ENCODE data around the gene PLAAT3.
"Not testable (repeated sequence)": the region's sequence is repeated elsewhere in the genome, so short reads cannot be mapped to it uniquely, and the experiment has no call there.

Gene PLAAT3

GRCh38 chr11:63543711-63544110, 70.5 kb downstream of the PLAAT3 start:
- H3K27ac Mint-ChIP-seq = no peak overlapping the region
- H3K9me3 Mint-ChIP-seq = no peaks in the 10 kb centered on the region
- DNase-seq (no peak), ATAC-seq (no peak)
- H3K27me3 Mint-ChIP-seq = no peaks in the 10 kb centered on the region
- peaks cover 26% of the 10 kb centered on the region for H3K4me1 Mint-ChIP-seq
- no peak overlapping the region for H3K4me3 Mint-ChIP-seq

DNA sequence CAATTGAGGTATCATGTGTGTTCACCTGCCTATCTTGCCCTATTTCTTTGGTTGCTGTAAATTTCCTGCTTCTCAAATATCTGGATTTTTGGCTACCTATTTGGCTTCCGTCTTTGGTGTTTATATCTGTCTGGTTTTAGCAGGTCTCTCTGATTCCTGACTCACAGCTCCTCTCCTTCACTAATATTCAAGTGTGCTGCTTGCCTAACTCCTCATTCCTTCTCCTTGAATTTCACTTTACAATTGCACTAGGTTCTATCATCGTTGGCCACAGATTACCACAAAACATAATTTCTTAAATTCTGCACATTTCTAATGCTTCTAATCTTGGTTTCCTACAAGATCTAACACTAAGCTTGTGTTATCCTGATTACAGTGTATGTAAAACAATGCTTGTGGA, 71.7 kb downstream of the PLAAT3 start:
- not testable (repeated sequence) for DNase-seq, ATAC-seq, H3K27ac Mint-ChIP-seq, H3K9me3 Mint-ChIP-seq, H3K27me3 Mint-ChIP-seq, H3K4me3 Mint-ChIP-seq
- peaks cover 38% of the 10 kb centered on the region for H3K4me1 Mint-ChIP-seq

- Mint-ChIP-seq H3K9me3 (no peaks in the 10 kb centered on the region), H3K27ac (peak overlapping the region; percentile 91 to 94), H3K4me1 (peaks cover 79% of the 10 kb centered on the region), H3K4me3 (peak overlapping the region; percentile 76 to 92), H3K27me3 (no peaks in the 10 kb centered on the region)
- ATAC-seq (peak; percentile 16), DNase-seq (no peak)
Measured at GRCh38 chr11:63537293-63538101, 76.7 kb downstream of the PLAAT3 start.

- peak; percentile 40 for ATAC-seq
- peak in 1 of 2 donors; percentile 29 for DNase-seq
Measured at GRCh38 chr11:63536669-63537292, 77.5 kb downstream of the PLAAT3 start, which contains the start of gene PLAAT4. Gene PLAAT4, plus strand, starts transcription at chr11:63536808. Its CDS starts 61 bp downstream, at chr11:63536869.

GRCh38 chr11:63535734-63536133, 78.5 kb downstream of the PLAAT3 start:
- Mint-ChIP-seq H3K27ac (peak overlapping the region; percentile 91 to 94), H3K9me3 (no peaks in the 10 kb centered on the region), H3K27me3 (no peaks in the 10 kb centered on the region), H3K4me1 (peaks cover 88% of the 10 kb centered on the region), H3K4me3 (peak overlapping the region; percentile 76 to 92)
- DNase-seq = peak; percentile 43 to 65
- peak; percentile 69 for ATAC-seq

More at GRCh38 chr11:63536669-63537292, 77.5 kb downstream of the PLAAT3 start, which contains the start of gene PLAAT4:
- Mint-ChIP-seq H3K4me1 (peaks cover 84% of the 10 kb centered on the region), H3K27ac (peak within 1 kb of the TSS; percentile 91 to 94), H3K9me3 (no peaks in the 10 kb centered on the region), H3K4me3 (peak within 1 kb of the TSS; percentile 76 to 92), H3K27me3 (no peaks in the 10 kb centered on the region)

- ATAC-seq = peak; percentile 74
Measured at GRCh38 chr11:63534895-63535461, 79.3 kb downstream of the PLAAT3 start.

GRCh38 chr11:63534076-63534475, 80.2 kb downstream of the PLAAT3 start:
- H3K4me3 Mint-ChIP-seq = no peak overlapping the region
- ATAC-seq (no peak), DNase-seq (no peak)
- no peaks in the 10 kb centered on the region for H3K9me3 Mint-ChIP-seq
- no peaks in the 10 kb centered on the region for H3K27me3 Mint-ChIP-seq
- no peak overlapping the region for H3K27ac Mint-ChIP-seq
- H3K4me1 Mint-ChIP-seq = peaks cover 93% of the 10 kb centered on the region

More at GRCh38 chr11:63534895-63535461, 79.3 kb downstream of the PLAAT3 start:
- no peaks in the 10 kb centered on the region for H3K9me3 Mint-ChIP-seq
- peaks cover 87% of the 10 kb centered on the region for H3K4me1 Mint-ChIP-seq
- peak; percentile 25 to 52 for DNase-seq
- peak overlapping the region; percentile 76 to 92 for H3K4me3 Mint-ChIP-seq
- no peaks in the 10 kb centered on the region for H3K27me3 Mint-ChIP-seq
- H3K27ac Mint-ChIP-seq = peak overlapping the region; percentile 43 to 94

GRCh38 chr11:63532799-63533475, 81.3 kb downstream of the PLAAT3 start:
- H3K27ac Mint-ChIP-seq = no peak overlapping the region
- peaks cover 86% of the 10 kb centered on the region for H3K4me1 Mint-ChIP-seq
- no peak for DNase-seq

DNA sequence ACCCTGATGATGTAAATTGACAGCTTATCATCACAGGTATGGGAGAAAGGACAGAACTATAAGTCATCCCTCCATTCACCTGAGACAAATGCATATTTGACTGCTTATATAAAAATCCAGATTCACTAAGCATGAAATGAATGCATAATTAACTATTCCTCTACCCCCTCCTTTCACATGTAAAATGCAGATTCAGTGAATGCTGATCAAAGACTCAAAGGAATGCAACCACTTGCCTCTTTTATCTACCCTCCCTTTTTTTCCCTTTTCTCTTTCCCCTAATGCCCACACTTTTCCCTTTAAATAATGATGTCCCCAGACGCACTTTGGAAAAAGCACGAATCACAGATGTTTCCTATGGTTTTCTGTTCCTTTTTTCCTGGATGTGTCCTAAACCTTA, 82.1 kb downstream of the PLAAT3 start:
- DNase-seq = no peak
- Mint-ChIP-seq H3K4me1 (peaks cover 78% of the 10 kb centered on the region), H3K27me3 (no peaks in the 10 kb centered on the region), H3K27ac (peak overlapping the region in 1 of 2 donors; percentile 34), H3K9me3 (no peaks in the 10 kb centered on the region), H3K4me3 (peak overlapping the region; percentile 59 to 64)
- ATAC-seq = no peak

More at GRCh38 chr11:63532799-63533475, 81.3 kb downstream of the PLAAT3 start:
- Mint-ChIP-seq H3K4me3 (no peak overlapping the region), H3K27me3 (no peaks in the 10 kb centered on the region), H3K9me3 (no peaks in the 10 kb centered on the region)
- no peak for ATAC-seq

- H3K9me3 Mint-ChIP-seq, H3K27me3 Mint-ChIP-seq: not testable (repeated sequence)
- DNase-seq = peak; percentile 55 to 69
- H3K27ac Mint-ChIP-seq = peak overlapping the region; percentile 59 to 78
- ATAC-seq = peak; percentile 93
- H3K4me1 Mint-ChIP-seq = peaks cover 69% of the 10 kb centered on the region
- H3K4me3 Mint-ChIP-seq = peak overlapping the region; percentile 39 to 52
Measured at GRCh38 chr11:63531074-63531792, 83.0 kb downstream of the PLAAT3 start.

DNA sequence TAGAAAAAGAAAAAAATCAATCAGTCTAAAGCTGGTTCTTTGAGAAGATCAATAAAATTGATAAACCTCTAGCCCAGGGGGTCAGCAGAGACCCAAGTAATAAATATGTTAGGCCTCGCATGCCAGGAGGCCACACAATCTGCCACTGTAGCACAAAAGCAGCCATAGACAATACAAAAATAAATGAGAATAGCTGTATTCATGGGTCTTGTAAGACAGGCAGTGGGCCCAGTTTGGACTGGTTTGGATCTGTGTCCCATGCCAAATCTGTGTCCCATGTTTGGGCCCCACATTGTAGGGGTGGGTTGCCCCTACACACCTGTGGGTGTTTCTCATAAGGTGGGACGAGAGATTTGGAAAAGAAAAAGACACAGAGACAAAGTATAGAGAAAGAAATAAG, 84.2 kb downstream of the PLAAT3 start:
- H3K27me3 Mint-ChIP-seq = no peaks in the 10 kb centered on the region
- H3K4me1 Mint-ChIP-seq = peaks cover 57% of the 10 kb centered on the region
- H3K27ac Mint-ChIP-seq = no peak overlapping the region
- H3K4me3 Mint-ChIP-seq = no peak overlapping the region
- no peak for DNase-seq
- no peak for ATAC-seq
- no peaks in the 10 kb centered on the region for H3K9me3 Mint-ChIP-seq

DNA sequence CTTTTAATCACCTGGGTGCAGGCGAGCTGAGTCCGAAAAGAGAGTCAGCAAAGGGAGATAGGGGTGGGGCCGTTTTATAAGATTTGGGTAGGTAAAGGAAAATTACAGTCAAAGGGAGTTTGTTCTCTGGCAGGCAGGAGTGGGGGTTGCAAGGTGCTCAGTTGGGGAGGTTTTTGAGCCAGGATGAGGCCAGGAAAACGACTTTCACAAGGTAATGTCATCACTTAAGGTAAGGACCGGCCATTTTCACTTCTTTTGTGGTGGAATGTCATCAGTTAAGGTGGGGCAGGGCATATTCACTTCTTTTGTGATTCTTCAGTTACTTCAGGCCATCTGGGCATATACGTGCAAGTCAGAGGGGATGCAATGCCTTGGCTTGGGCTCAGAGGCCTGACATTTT, 84.9 kb downstream of the PLAAT3 start:
- H3K27ac Mint-ChIP-seq, H3K4me3 Mint-ChIP-seq, H3K27me3 Mint-ChIP-seq, H3K9me3 Mint-ChIP-seq, ATAC-seq, DNase-seq: not testable (repeated sequence)
- peaks cover 50% of the 10 kb centered on the region for H3K4me1 Mint-ChIP-seq

- not testable (repeated sequence) for H3K4me3 Mint-ChIP-seq, H3K27me3 Mint-ChIP-seq, DNase-seq, H3K9me3 Mint-ChIP-seq, ATAC-seq, H3K27ac Mint-ChIP-seq
- peaks cover 45% of the 10 kb centered on the region for H3K4me1 Mint-ChIP-seq
Measured at GRCh38 chr11:63528729-63529278, 85.4 kb downstream of the PLAAT3 start.

DNA sequence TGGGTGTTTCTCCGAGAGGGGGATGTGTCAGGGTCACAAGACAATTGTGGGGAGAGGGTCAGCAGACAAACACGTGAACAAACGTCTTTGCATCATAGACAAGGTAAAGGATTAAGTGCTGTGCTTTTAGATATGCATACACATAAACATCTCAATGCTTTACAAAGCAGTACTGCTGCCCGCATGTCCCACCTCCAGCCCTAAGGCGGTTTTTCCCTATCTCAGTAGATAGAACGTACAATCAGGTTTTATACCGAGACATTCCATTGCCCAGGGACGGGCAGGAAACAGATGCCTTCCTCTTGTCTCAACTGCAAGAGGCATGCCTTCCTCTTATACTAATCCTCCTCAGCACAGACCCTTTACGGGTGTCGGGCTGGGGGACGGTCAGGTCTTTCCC, 86.1 kb downstream of the PLAAT3 start:
- H3K27ac Mint-ChIP-seq, H3K27me3 Mint-ChIP-seq, H3K4me3 Mint-ChIP-seq, ATAC-seq, DNase-seq: not testable (repeated sequence)
- Mint-ChIP-seq H3K9me3 (peaks cover 0 to 13% of the 10 kb centered on the region in 2 donors), H3K4me1 (peaks cover 38% of the 10 kb centered on the region)
